Loucy (cell line): ENCODE data around the gene TAF4.

Experiments
- EZH2phosphoT487 ChIP-seq: fragments of 200-600 bp; IDR thresholded peaks from 2 replicates; pipeline ENCODE4 v1.6.1; 2018; ENCODE audit warnings: antibody characterized with exemption, mild to moderate bottlenecking, moderate library complexity, borderline replicate concordance
- TF ChIP-seq, protein P1 (sequence below): fragments of 200-600 bp; sonication (generic); conservative IDR thresholded peaks from 2 replicates; pipeline ENCODE4 v1.5.1; 2014; ENCODE audit warnings: mild to moderate bottlenecking, antibody characterized with exemption, low read length

GRCh38 chr20:61982191-61982950 is 83.3 kb downstream of the TAF4 start:
- TF ChIP-seq, protein P1, sequence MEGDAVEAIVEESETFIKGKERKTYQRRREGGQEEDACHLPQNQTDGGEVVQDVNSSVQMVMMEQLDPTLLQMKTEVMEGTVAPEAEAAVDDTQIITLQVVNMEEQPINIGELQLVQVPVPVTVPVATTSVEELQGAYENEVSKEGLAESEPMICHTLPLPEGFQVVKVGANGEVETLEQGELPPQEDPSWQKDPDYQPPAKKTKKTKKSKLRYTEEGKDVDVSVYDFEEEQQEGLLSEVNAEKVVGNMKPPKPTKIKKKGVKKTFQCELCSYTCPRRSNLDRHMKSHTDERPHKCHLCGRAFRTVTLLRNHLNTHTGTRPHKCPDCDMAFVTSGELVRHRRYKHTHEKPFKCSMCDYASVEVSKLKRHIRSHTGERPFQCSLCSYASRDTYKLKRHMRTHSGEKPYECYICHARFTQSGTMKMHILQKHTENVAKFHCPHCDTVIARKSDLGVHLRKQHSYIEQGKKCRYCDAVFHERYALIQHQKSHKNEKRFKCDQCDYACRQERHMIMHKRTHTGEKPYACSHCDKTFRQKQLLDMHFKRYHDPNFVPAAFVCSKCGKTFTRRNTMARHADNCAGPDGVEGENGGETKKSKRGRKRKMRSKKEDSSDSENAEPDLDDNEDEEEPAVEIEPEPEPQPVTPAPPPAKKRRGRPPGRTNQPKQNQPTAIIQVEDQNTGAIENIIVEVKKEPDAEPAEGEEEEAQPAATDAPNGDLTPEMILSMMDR: no peak
- TF ChIP-seq EZH2phosphoT487: no peak
